ENCODE data around the gene TTBK1. TPM values are rescaled to one million over a fixed set of nuclear protein-coding genes. Genes with fewer than 3 reads are reported as not detected.

Gene TTBK1
- total and polyA plus RNA-seq, 9 donors, result 0.03 to 0.11 (median 0.06) TPM; not detected in 6

DNA sequence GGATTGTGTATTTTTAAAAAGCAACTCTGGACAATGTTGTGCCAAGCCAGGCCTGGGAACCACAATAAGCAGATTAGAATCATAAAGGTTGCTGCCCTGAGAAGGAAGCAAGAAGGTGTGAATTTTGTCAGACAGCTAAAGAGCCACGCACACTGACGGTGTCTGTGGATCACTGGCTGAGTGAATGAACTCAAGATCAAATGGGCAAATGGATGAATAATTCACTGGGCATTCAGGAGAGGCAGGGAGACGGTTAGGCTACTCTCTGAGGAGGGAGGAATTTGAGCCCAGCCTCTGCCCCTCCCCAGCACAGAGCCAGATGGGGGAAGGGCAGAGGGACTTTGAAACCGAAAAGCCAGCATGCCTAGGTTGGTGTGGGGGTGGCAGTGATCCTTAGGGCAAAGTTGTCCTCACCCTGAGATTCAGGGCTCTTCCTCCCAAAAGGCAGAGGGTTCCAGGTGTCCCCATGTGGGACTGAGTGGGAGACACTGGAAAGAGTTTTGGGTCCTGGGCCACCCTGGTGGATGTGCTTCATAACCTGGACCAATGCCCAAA is 35.3 kb downstream of the TTBK1 start:
- H3K36me3 ChIP-seq, result no peaks in the 10 kb centered on the region
- no peak overlapping the region for H3K27ac ChIP-seq
- no peak for DNase-seq
- TF ChIP-seq EP300 (IDR thresholded peaks at IDR 0.05), result no peak
- no peak for TF ChIP-seq POLR2A (IDR thresholded peaks at IDR 0.05)
- TF ChIP-seq, protein P1, sequence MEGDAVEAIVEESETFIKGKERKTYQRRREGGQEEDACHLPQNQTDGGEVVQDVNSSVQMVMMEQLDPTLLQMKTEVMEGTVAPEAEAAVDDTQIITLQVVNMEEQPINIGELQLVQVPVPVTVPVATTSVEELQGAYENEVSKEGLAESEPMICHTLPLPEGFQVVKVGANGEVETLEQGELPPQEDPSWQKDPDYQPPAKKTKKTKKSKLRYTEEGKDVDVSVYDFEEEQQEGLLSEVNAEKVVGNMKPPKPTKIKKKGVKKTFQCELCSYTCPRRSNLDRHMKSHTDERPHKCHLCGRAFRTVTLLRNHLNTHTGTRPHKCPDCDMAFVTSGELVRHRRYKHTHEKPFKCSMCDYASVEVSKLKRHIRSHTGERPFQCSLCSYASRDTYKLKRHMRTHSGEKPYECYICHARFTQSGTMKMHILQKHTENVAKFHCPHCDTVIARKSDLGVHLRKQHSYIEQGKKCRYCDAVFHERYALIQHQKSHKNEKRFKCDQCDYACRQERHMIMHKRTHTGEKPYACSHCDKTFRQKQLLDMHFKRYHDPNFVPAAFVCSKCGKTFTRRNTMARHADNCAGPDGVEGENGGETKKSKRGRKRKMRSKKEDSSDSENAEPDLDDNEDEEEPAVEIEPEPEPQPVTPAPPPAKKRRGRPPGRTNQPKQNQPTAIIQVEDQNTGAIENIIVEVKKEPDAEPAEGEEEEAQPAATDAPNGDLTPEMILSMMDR (IDR thresholded peaks at IDR 0.05), result no peak
- no peaks in the 10 kb centered on the region for H3K27me3 ChIP-seq
- intact Hi-C loops (cut with DNase I), result no loop called here
- WGBS, 3 donors, result 63 to 70% (median 66%) methylated on average over 4 of the region's 4 CpGs
- H3K4me1 ChIP-seq (ENCODE audit: insufficient read depth), result peaks cover 2% of the 10 kb centered on the region
- H3K4me3 ChIP-seq, result no peak overlapping the region
- no peaks in the 10 kb centered on the region for H3K9me3 ChIP-seq

DNA sequence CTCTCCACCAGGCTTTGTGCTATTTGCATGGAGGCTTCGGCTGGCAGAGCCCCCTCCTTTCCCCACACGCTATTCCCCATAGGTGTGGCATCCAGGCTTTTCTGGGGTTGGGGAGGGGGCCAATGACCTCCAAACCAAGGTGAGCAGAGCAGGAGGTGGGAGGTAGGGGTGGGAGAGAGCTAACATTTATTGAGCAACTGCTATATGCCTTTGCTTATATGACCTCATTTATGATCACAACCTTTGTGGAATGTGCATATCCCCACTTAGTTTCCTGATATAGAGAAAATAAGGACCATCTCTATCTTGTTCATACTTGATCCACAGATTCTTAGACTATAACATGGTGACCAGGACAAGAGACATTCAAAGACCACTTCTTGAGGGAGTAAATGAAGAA is 37.0 kb downstream of the TTBK1 start:
- H3K4me1 ChIP-seq (ENCODE audit: insufficient read depth), result no peaks in the 10 kb centered on the region
- H3K27ac ChIP-seq, result no peak overlapping the region
- H3K9me3 ChIP-seq, result no peaks in the 10 kb centered on the region
- H3K4me3 ChIP-seq, result no peak overlapping the region
- H3K27me3 ChIP-seq, result no peaks in the 10 kb centered on the region
- WGBS, 3 donors, result 35 to 78% (median 60%) methylated on average over 2 of the region's 2 CpGs
- intact Hi-C loops (cut with DNase I), result no loop called here
- no peaks in the 10 kb centered on the region for H3K36me3 ChIP-seq
- no peak for DNase-seq
- TF ChIP-seq EP300 (IDR thresholded peaks at IDR 0.05) (no peak), POLR2A (IDR thresholded peaks at IDR 0.05) (no peak)

DNA sequence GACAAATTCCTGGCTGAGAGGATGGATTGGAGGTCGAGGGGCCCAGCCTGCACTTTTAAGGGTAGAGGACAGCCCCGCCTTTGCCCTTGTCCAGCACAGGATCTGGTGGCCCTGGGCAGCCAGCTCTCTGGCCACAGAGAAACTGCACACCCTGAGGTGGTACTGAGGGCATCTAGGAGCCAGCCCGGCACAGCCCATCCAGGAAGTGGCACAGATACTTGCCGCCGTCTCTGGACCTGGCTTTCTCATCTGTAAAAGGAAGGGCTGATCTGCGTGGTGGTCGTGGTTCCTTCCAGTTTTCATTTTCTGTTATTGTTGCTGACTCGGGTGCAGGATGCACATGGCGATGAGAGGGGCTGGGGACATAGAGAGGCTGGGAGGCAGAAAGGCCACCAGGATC is 38.8 kb downstream of the TTBK1 start:
- H3K27ac ChIP-seq, result no peak overlapping the region
- intact Hi-C loops (cut with DNase I), result no loop called here
- TF ChIP-seq EP300 (IDR thresholded peaks at IDR 0.05) (no peak), POLR2A (IDR thresholded peaks at IDR 0.05) (no peak)
- TF ChIP-seq, protein P1 (IDR thresholded peaks at IDR 0.05), result no peak
- no peaks in the 10 kb centered on the region for H3K27me3 ChIP-seq
- no peaks in the 10 kb centered on the region for H3K36me3 ChIP-seq
- H3K9me3 ChIP-seq, result no peaks in the 10 kb centered on the region
- H3K4me3 ChIP-seq, result no peak overlapping the region
- no peaks in the 10 kb centered on the region for H3K4me1 ChIP-seq (ENCODE audit: insufficient read depth)
- WGBS, 3 donors, result 63 to 76% (median 75%) methylated on average over 9 of the region's 9 CpGs
- no peak for DNase-seq

DNA sequence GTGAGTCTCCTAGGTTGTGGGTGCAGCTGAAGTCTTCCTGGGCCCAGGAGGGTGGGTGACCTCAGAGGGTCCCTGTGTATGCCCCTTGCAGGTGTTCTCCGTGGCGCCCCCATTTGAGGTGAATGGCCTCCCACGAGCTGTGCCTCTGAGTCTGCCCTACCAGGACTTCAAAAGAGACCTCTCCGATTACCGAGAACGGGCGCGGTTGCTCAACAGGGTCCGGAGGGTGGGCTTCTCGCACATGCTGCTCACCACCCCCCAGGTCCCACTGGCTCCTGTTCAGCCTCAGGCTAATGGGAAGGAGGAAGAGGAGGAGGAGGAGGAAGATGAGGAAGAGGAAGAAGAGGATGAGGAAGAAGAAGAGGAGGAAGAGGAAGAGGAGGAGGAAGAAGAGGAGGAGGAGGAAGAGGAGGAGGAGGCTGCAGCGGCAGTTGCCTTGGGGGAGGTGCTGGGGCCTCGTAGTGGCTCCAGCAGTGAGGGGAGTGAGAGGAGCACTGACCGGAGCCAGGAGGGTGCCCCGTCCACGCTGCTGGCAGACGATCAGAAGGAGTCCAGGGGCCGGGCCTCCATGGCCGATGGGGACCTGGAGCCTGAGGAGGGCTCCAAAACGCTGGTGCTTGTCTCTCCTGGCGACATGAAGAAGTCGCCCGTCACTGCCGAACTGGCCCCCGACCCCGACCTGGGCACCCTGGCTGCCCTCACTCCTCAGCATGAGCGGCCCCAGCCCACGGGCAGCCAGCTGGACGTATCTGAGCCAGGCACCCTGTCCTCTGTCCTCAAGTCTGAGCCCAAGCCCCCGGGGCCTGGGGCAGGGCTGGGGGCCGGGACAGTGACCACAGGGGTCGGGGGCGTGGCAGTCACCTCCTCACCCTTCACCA is 39.6 kb downstream of the TTBK1 start:
- no peak for DNase-seq
- TF ChIP-seq EP300 (IDR thresholded peaks at IDR 0.05), result no peak
- intact Hi-C loops (cut with DNase I), result no loop called here
- Histone ChIP-seq H3K4me1 (ENCODE audit: insufficient read depth) (no peaks in the 10 kb centered on the region), H3K27ac (no peak overlapping the region), H3K27me3 (no peaks in the 10 kb centered on the region), H3K9me3 (no peaks in the 10 kb centered on the region), H3K36me3 (no peaks in the 10 kb centered on the region), H3K4me3 (no peak overlapping the region)
- WGBS, 3 donors, result 60 to 71% (median 69%) methylated on average over 32 of the region's 32 CpGs

DNA sequence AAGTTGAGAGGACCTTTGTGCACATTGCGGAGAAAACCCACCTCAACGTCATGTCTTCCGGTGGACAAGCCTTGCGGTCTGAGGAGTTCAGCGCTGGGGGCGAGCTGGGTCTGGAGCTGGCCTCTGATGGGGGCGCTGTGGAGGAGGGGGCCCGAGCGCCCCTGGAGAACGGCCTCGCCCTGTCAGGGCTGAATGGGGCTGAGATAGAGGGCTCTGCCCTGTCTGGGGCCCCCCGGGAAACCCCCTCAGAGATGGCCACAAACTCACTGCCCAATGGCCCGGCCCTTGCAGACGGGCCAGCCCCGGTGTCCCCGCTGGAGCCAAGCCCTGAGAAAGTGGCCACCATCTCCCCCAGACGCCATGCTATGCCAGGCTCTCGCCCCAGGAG is 40.2 kb downstream of the TTBK1 start:
- TF ChIP-seq EP300 (IDR thresholded peaks at IDR 0.05) (no peak), POLR2A (IDR thresholded peaks at IDR 0.05) (no peak)
- TF ChIP-seq, protein P1 (IDR thresholded peaks at IDR 0.05), result no peak

More for the DNA sequence above, 40.2 kb downstream of the TTBK1 start:
- WGBS, 3 donors, result 87 to 92% (median 92%) methylated on average over 10 to 18 of the region's 18 CpGs
- intact Hi-C loops (cut with DNase I), result no loop called here
- DNase-seq, result no peak
- Histone ChIP-seq H3K9me3 (no peaks in the 10 kb centered on the region), H3K27me3 (no peaks in the 10 kb centered on the region), H3K36me3 (no peaks in the 10 kb centered on the region), H3K27ac (no peak overlapping the region), H3K4me3 (no peak overlapping the region), H3K4me1 (ENCODE audit: insufficient read depth) (no peaks in the 10 kb centered on the region)
